Gastrocnemius medialis (tissue), 4 donors: Measurements from ENCODE around the gene ZNF787.

Experiments used
- POLR2A ChIP-seq, 2 donors: fragments of 450-650 bp; IDR thresholded peaks; one replicate each; pipeline ENCODE4 v1.6.1; 2017; ENCODE audit warnings: antibody characterized with exemption in 2 of 2, mild to moderate bottlenecking in 2 of 2, moderate library complexity in 2 of 2
- TF ChIP-seq, protein P1 (sequence below), 5 experiments: fragments of 450-650 bp in 3 of 5; fragments of 200-600 bp in 2 of 5; sonication (generic) in 2 of 5; IDR thresholded peaks in 4 of 5; conservative IDR thresholded peaks in 1 of 5; 1 replicate in 4 of 5; 2 replicates in 1 of 5; pipeline ENCODE4 v1.5.1; 2016 to 2019; ENCODE audit warnings: antibody characterized with exemption in 5 of 5, mild to moderate bottlenecking in 3 of 5, moderate library complexity in 3 of 5

DNA sequence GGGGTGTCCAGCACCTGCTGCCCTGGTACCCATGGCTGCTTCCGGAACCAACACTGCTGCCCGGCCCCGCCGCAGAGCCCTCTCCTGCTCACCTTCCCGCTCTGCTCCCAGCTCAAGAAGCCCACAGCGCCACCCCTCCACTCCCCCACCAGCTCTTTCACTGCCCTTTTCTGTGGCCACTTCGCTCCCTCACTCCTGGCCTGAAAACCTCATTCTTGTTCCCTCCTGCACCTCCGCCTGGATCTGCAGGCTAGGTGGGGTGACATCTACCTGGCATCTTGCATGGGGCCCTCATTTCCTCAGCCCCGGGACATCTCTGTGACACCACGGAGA lies 6.4 kb downstream of the ZNF787 start:
- TF ChIP-seq POLR2A (IDR thresholded peaks at IDR 0.05): no peak
- TF ChIP-seq, protein P1, sequence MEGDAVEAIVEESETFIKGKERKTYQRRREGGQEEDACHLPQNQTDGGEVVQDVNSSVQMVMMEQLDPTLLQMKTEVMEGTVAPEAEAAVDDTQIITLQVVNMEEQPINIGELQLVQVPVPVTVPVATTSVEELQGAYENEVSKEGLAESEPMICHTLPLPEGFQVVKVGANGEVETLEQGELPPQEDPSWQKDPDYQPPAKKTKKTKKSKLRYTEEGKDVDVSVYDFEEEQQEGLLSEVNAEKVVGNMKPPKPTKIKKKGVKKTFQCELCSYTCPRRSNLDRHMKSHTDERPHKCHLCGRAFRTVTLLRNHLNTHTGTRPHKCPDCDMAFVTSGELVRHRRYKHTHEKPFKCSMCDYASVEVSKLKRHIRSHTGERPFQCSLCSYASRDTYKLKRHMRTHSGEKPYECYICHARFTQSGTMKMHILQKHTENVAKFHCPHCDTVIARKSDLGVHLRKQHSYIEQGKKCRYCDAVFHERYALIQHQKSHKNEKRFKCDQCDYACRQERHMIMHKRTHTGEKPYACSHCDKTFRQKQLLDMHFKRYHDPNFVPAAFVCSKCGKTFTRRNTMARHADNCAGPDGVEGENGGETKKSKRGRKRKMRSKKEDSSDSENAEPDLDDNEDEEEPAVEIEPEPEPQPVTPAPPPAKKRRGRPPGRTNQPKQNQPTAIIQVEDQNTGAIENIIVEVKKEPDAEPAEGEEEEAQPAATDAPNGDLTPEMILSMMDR (IDR thresholded peaks at IDR 0.05 in 4 of 5, conservative IDR thresholded peaks at IDR 0.05 in 1 of 5): no peak
